Ovary (tissue), 9 donors: ENCODE results near the gene LMO1. TPM values are rescaled to one million over a fixed set of nuclear protein-coding genes. Genes with fewer than 3 reads are reported as not detected.

Experiments
- DNase-seq, 5 donors: peaks; one replicate each; pipeline ENCODE4 v3.0.0-alpha.2; 2019 to 2020
- H3K27ac ChIP-seq, 2 donors: fragments of 200-600 bp; one replicate each; pipeline versions ENCODE4 v1.5.1 to v1.8.0; 2019 to 2022
- H3K27me3 ChIP-seq: fragments of 200-600 bp; one replicate; pipeline ENCODE4 v1.8.0; 2022
- H3K36me3 ChIP-seq: fragments of 200-600 bp; sonication (generic); one replicate; pipeline ENCODE4 v1.5.1; 2019
- H3K4me1 ChIP-seq: one replicate; pipeline ENCODE4 v1.8.1; 2013; ENCODE audit warnings: mild to moderate bottlenecking, moderate library complexity; ENCODE audit not compliant: insufficient read depth
- H3K4me3 ChIP-seq: fragments of 200-600 bp; sonication (generic); one replicate; pipeline ENCODE4 v1.5.1; 2017
- H3K9me3 ChIP-seq, 2 donors: fragments of 200-600 bp in 1 of 2; sonication (generic) in 1 of 2; one replicate each; pipeline versions ENCODE4 v1.5.1 to v1.8.1; 2013 to 2019; ENCODE audit warnings: mild to moderate bottlenecking in 1 of 2, moderate library complexity in 1 of 2
- EP300 ChIP-seq: sonication (generic); formaldehyde crosslinking; IDR thresholded peaks from one replicate; pipeline ENCODE4 v1.6.1; 2017; ENCODE audit warnings: antibody characterized with exemption
- POLR2A ChIP-seq: fragments of 450-650 bp; IDR thresholded peaks from one replicate; pipeline ENCODE4 v1.6.1; 2017; ENCODE audit warnings: antibody characterized with exemption, mild to moderate bottlenecking, moderate library complexity
- WGBS, 3 donors: extraction: QIAGEN DNeasy Blood & Tissue Kit in 1 of 3; methylation state at CpG; one replicate each; pipeline versions ENCODE4 v1.1.5 to v1.1.7; 2013 to 2017; 5-methylcytosine and 5-hydroxymethylcytosine counted together
- intact Hi-C, 4 donors: fragments of 100-400 bp; cut with DNase I; formaldehyde crosslinking; loops; one replicate each; pipeline versions ENCODE4 v1.11.0 to v1.15.1; 2022 to 2023
- polyA plus RNA-seq, 2 donors: library from polyadenylated mRNA; stranded (reverse); fragments of 200-250 nt in 1 of 2; fragments of 350-450 nt in 1 of 2; fragmentation: Illumina TruSeq in 1 of 2; extraction: RNeasy Lipid Tissue Mini Kit (QIAGEN cat#74804) in 1 of 2; gene quantifications; one replicate each; pipeline ENCODE4 v1.2.3, GENCODE V29; 2013 to 2014
- total RNA-seq, 7 donors: library from RNA; depleted of rRNA in 2 of 7; stranded (reverse); fragments of >200 nt in 2 of 7; fragmentation: NEBNext Ultra II Directional in 3 of 7; extraction: Animal tissue kit (Norgen Biotek cat#: 25700) in 3 of 7; gene quantifications; one replicate each; pipeline versions ENCODE4 v1.1.0 to v1.2.4, GENCODE V29; 2016 to 2023
- TF ChIP-seq, protein P1 (sequence below), 3 donors: fragments of 450-650 bp in 2 of 3; fragments of 200-600 bp in 1 of 3; IDR thresholded peaks; one replicate each; pipeline versions ENCODE4 v1.5.1 to v1.8.0; 2016 to 2022; ENCODE audit warnings: antibody characterized with exemption in 3 of 3, mild to moderate bottlenecking in 1 of 3
- donor health status: DM: no; HTN: no; CAD: no; lungs with moderate emphysema.
- donor health status: DM: no; HTN: no; CAD: no.
- donor health status: Bipolar disorder and iron deficiency.
- donor health status: DM: yes; HTN: yes; CAD: no.
- donor health status: DM: no; HTN: no; CAD: no.
- donor health status: DM: yes; HTN: yes; CAD: no.

Gene LMO1
- total and polyA plus RNA-seq, 9 donors = 0.18 to 0.55 (median 0.32) TPM; not detected in 6

DNA sequence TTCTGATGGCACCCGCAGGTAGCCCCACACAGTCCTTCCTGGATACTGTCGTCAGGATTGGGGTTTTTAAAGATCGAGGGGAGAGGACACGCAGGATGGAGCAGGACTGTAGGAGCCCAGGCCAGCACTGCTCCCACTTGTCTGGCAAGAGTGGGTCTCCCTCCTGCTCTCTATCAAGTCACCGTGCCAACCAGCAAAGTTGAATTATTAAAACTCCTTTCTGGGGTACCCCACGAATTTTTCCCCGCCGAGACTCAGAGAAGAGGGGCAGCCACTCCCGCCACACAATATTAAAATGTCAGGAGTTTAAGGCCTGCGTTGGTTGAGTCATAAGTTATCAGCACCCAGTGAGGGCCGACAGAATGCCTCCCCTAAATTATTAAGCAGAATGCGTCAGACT is 10.1 kb downstream of the LMO1 start:
- peak in 1 of 5 donors; percentile 2 for DNase-seq
- intact Hi-C loops = no loop called here
- H3K4me1 ChIP-seq = no peaks in the 10 kb centered on the region
- no peaks in the 10 kb centered on the region for H3K27me3 ChIP-seq
- WGBS, 3 donors = 74 to 78% (median 76%) methylated on average over 12 of the region's 12 CpGs
- H3K36me3 ChIP-seq = no peaks in the 10 kb centered on the region
- no peak overlapping the region for H3K4me3 ChIP-seq
- no peaks in the 10 kb centered on the region for H3K9me3 ChIP-seq
- TF ChIP-seq EP300 (no peak), POLR2A (no peak)
- no peak overlapping the region for H3K27ac ChIP-seq

DNA sequence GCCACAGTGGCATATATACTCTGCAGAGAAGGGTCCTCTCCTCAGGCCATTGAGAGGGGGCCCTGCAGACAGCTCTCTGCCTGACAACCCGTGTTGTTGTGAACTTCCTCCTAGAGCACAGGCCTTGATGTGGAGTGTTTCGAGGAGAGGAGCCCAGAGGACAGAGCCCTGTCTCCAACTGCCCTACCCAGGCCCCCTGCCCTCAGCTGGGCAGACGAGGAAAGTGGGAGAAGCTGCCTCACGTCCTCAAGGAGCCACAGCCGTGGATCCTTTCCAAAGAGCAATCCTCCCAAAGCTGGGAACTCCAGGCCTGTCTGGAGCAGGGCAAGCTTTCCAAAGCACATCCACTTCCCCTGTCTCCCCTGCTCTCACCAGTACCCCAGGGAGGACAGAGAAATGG is 10.7 kb downstream of the LMO1 start:
- no peaks in the 10 kb centered on the region for H3K36me3 ChIP-seq
- WGBS, 3 donors = 81 to 86% (median 83%) methylated on average over 5 of the region's 5 CpGs
- no peaks in the 10 kb centered on the region for H3K9me3 ChIP-seq
- H3K4me3 ChIP-seq = no peak overlapping the region
- H3K27ac ChIP-seq = no peak overlapping the region
- intact Hi-C loops = no loop called here
- TF ChIP-seq POLR2A (no peak), EP300 (no peak)
- TF ChIP-seq, protein P1, sequence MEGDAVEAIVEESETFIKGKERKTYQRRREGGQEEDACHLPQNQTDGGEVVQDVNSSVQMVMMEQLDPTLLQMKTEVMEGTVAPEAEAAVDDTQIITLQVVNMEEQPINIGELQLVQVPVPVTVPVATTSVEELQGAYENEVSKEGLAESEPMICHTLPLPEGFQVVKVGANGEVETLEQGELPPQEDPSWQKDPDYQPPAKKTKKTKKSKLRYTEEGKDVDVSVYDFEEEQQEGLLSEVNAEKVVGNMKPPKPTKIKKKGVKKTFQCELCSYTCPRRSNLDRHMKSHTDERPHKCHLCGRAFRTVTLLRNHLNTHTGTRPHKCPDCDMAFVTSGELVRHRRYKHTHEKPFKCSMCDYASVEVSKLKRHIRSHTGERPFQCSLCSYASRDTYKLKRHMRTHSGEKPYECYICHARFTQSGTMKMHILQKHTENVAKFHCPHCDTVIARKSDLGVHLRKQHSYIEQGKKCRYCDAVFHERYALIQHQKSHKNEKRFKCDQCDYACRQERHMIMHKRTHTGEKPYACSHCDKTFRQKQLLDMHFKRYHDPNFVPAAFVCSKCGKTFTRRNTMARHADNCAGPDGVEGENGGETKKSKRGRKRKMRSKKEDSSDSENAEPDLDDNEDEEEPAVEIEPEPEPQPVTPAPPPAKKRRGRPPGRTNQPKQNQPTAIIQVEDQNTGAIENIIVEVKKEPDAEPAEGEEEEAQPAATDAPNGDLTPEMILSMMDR (IDR thresholded peaks at IDR 0.05) = no peak
- H3K4me1 ChIP-seq = no peaks in the 10 kb centered on the region
- H3K27me3 ChIP-seq = no peaks in the 10 kb centered on the region
- DNase-seq = peak in 1 of 5 donors; percentile 1

DNA sequence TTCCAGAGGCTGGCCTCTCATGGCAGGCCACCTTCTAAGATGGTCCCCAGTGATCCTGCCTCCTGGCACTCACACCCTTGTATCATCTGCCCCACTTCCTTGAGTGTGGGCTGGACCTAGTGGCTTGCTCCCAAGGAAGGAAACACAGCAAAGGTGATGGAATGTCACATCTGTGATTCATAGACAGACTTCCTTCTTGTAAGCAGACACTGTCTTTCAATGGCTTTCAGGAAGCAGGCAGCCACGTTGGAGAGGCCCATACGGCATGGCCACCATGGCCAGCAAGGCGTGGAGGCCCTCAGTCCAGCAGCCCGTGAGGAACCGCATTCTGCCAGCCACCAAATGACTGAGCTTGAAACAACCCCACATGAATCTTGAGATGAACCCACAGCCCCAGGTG is 11.3 kb downstream of the LMO1 start:
- TF ChIP-seq EP300 = no peak
- TF ChIP-seq POLR2A = no peak
- TF ChIP-seq, protein P1 (IDR thresholded peaks at IDR 0.05) = no peak
- intact Hi-C loops = no loop called here
- no peaks in the 10 kb centered on the region for H3K9me3 ChIP-seq

DNA sequence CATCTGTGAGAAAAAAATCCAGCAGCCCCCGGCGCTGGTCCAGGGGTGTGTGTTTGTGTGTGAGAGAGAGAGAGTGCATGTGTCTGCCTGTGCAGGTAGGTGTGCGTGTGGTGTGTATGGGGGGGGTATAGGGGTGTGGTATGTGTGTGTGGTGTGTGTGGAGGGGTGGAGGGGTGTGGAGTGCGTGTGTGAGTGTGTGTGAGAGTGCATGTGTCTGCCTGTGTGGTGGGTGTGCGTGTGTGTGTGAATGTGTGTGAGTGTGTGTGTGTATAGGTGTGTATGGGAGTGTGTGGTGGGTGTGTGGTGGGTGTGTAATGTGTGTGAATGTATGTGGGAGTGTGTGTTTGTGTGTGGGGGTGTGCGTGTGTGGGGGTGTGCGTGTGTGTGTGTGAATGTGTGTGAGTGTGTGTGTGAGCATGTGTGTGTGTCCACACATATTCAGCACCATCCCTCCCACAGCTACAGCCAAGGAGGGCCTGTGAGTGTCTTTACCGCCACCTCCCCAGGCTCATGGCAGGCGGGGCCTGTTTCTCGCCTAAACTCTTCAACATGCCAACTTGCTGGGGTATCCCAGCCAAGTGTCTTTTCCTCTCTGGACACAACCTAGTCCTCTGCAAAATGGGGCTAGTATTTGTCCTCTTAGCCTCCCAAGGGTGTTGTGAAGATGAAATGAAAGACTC is 11.9 kb downstream of the LMO1 start:
- Histone ChIP-seq H3K9me3 (no peaks in the 10 kb centered on the region), H3K27me3 (no peaks in the 10 kb centered on the region), H3K36me3 (no peaks in the 10 kb centered on the region), H3K27ac (no peak overlapping the region), H3K4me1 (no peaks in the 10 kb centered on the region), H3K4me3 (no peak overlapping the region)
- DNase-seq = peak in 2 of 5 donors; percentile 7
- 77 to 81% (median 78%) methylated on average over 10 of the region's 10 CpGs for WGBS, 3 donors
- no peak for TF ChIP-seq EP300
- no peak for TF ChIP-seq POLR2A
- TF ChIP-seq, protein P1 (IDR thresholded peaks at IDR 0.05) = no peak
- intact Hi-C loops = no loop called here

More for the DNA sequence above, 11.3 kb downstream of the LMO1 start:
- WGBS, 3 donors = 79 to 88% (median 85%) methylated on average over 5 of the region's 5 CpGs
- no peaks in the 10 kb centered on the region for H3K4me1 ChIP-seq
- peak in 3 of 5 donors; percentile 1 to 13 (median 1) for DNase-seq
- no peaks in the 10 kb centered on the region for H3K27me3 ChIP-seq
- no peak overlapping the region for H3K4me3 ChIP-seq
- H3K27ac ChIP-seq = no peak overlapping the region
- no peaks in the 10 kb centered on the region for H3K36me3 ChIP-seq

DNA sequence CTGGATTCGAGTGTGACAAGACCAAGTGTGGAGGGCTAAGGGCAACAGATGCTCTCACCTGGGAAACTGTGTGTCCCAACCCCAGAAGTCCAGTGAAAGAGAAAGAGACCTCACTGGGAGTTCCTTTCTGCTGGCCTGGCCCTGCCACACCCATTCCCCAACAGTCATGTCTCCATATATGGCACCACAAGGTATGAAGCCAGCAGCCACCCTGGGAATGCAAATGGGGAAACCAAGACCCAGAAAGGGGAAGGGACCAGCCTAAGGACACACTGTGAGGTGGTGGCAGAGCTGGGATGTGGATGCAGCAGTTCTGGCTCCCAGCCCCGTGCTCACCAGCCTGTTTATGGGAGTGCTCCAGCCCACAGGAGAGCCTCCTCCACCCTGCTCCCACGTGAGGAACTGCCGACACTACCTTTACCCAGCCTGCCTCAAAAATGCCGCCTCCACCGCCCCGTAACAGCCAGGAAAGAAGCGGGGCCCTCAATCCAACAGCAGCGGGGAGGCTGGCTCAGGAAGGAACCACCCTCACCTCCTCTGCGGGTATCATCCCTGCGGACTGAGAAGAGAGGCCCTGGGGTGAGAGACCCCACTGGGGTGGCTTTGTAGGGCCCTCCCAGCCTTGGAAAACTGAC is 12.6 kb downstream of the LMO1 start:
- intact Hi-C loops = no loop called here
- no peak overlapping the region for H3K4me3 ChIP-seq
- DNase-seq = peak in 2 of 5 donors; percentile 5 to 16
- WGBS, 3 donors = 70 to 80% (median 73%) methylated on average over 11 of the region's 11 CpGs
- no peak for TF ChIP-seq EP300
- no peak for TF ChIP-seq POLR2A
- TF ChIP-seq, protein P1 (IDR thresholded peaks at IDR 0.05) = no peak
- H3K27ac ChIP-seq = no peak overlapping the region
- H3K27me3 ChIP-seq = no peaks in the 10 kb centered on the region
- no peaks in the 10 kb centered on the region for H3K9me3 ChIP-seq
- no peaks in the 10 kb centered on the region for H3K4me1 ChIP-seq
- no peaks in the 10 kb centered on the region for H3K36me3 ChIP-seq
